GM12892 (cell line): ENCODE results near the gene GPR84.

Experiments
- DNase-seq: peaks from one replicate; pipeline ENCODE4 v3.0.0; 2011; ENCODE audit not compliant: insufficient read length
- FAIRE-seq: peaks from 2 replicates; lab custom pipeline; 2011; peaks lifted over from hg19 to GRCh38; lab: Jason Lieb, UNC
- POLR2A ChIP-seq: IDR thresholded peaks from 2 replicates; pipeline ENCODE4 v1.6.1; 2011; ENCODE audit warnings: low read depth, low read length, control low read depth
- POLR2AphosphoS5 ChIP-seq: IDR thresholded peaks from 2 replicates; pipeline ENCODE4 v1.6.1; 2011; ENCODE audit warnings: low read depth, low read length, control low read depth
- TAF1 ChIP-seq: IDR thresholded peaks from 2 replicates; pipeline ENCODE4 v1.6.1; 2011; ENCODE audit warnings: low read depth, mild to moderate bottlenecking, control low read depth, low read length, borderline replicate concordance

The GPR84 gene

GRCh38 chr12:54401119-54401518, 36.8 kb upstream of the GPR84 start:
- TF ChIP-seq TAF1 (no peak), POLR2AphosphoS5 (no peak), POLR2A (no peak)
- FAIRE-seq (no peak), DNase-seq (no peak)

GRCh38 chr12:54398995-54399793, 34.9 kb upstream of the GPR84 start:
- FAIRE-seq (peak; percentile 90), DNase-seq (peak; percentile 78)
- TF ChIP-seq TAF1: no peak
- no peak for TF ChIP-seq POLR2A
- TF ChIP-seq POLR2AphosphoS5: no peak

- DNase-seq (no peak), FAIRE-seq (no peak)
- no peak for TF ChIP-seq TAF1
- TF ChIP-seq POLR2A: no peak
- TF ChIP-seq POLR2AphosphoS5: no peak
These were observed 33.9 kb upstream of the GPR84 start for GRCh38 chr12:54398218-54398617.

GRCh38 chr12:54397157-54397556, 32.9 kb upstream of the GPR84 start:
- DNase-seq: no peak
- no peak for TF ChIP-seq TAF1
- TF ChIP-seq POLR2AphosphoS5: no peak
- TF ChIP-seq POLR2A: no peak
- no peak for FAIRE-seq

- FAIRE-seq: no peak
- TF ChIP-seq TAF1: no peak
- TF ChIP-seq POLR2A: no peak
- no peak for TF ChIP-seq POLR2AphosphoS5
- DNase-seq: no peak
These were observed 31.3 kb upstream of the GPR84 start for GRCh38 chr12:54395545-54395944.

GRCh38 chr12:54394986-54395385, 30.7 kb upstream of the GPR84 start:
- no peak for TF ChIP-seq POLR2AphosphoS5
- TF ChIP-seq POLR2A: no peak
- TF ChIP-seq TAF1: no peak
- no peak for FAIRE-seq
- no peak for DNase-seq

GRCh38 chr12:54394281-54394719, 30.0 kb upstream of the GPR84 start:
- DNase-seq (no peak), FAIRE-seq (peak; percentile 53)
- TF ChIP-seq POLR2A (no peak), TAF1 (no peak), POLR2AphosphoS5 (no peak)

GRCh38 chr12:54393743-54394142, 29.5 kb upstream of the GPR84 start:
- no peak for TF ChIP-seq POLR2A
- no peak for TF ChIP-seq POLR2AphosphoS5
- no peak for TF ChIP-seq TAF1
- DNase-seq: no peak
- FAIRE-seq: no peak

- no peak for DNase-seq
- FAIRE-seq: no peak
These were observed 28.9 kb upstream of the GPR84 start for GRCh38 chr12:54393207-54393609.

GRCh38 chr12:54392485-54393206, 28.4 kb upstream of the GPR84 start:
- TF ChIP-seq POLR2A (no peak), POLR2AphosphoS5 (no peak), TAF1 (no peak)
- DNase-seq (no peak), FAIRE-seq (no peak)

More at GRCh38 chr12:54393207-54393609, 28.9 kb upstream of the GPR84 start:
- TF ChIP-seq TAF1 (no peak), POLR2A (no peak), POLR2AphosphoS5 (no peak)

GRCh38 chr12:54390668-54391551, 26.6 kb upstream of the GPR84 start:
- DNase-seq (peak; percentile 89), FAIRE-seq (no peak)
- TF ChIP-seq POLR2A (no peak), TAF1 (no peak), POLR2AphosphoS5 (no peak)
